Activated CD8-positive, alpha-beta memory T cell treated with anti-CD3 and anti-CD28 coated beads for 24 hours (primary cell): ENCODE data around the gene MEOX1.

Experiments used
- DNase-seq: peaks from one replicate; pipeline ENCODE4 v3.0.0-alpha.2; 2020

The MEOX1 gene

GRCh38 chr17:43679911-43680310 is 18.2 kb upstream of the MEOX1 start:
- no peak for DNase-seq

- DNase-seq = no peak
Observed at GRCh38 chr17:43679401-43679800, 17.7 kb upstream of the MEOX1 start.

- no peak for DNase-seq
Observed at GRCh38 chr17:43676471-43676870, 14.7 kb upstream of the MEOX1 start.

GRCh38 chr17:43674394-43674793 is 12.7 kb upstream of the MEOX1 start:
- no peak for DNase-seq

GRCh38 chr17:43673516-43674323 is 12.0 kb upstream of the MEOX1 start:
- peak; percentile 90 for DNase-seq

- no peak for DNase-seq
Observed at GRCh38 chr17:43671755-43672519, 10.2 kb upstream of the MEOX1 start.

GRCh38 chr17:43671031-43671692 is 9.4 kb upstream of the MEOX1 start:
- no peak for DNase-seq

- DNase-seq = no peak
Observed at GRCh38 chr17:43670645-43671030, 8.9 kb upstream of the MEOX1 start.

GRCh38 chr17:43669971-43670644 is 8.4 kb upstream of the MEOX1 start:
- DNase-seq = no peak

- no peak for DNase-seq
Observed at GRCh38 chr17:43667947-43668348, 6.2 kb upstream of the MEOX1 start.

GRCh38 chr17:43667506-43667905 is 5.8 kb upstream of the MEOX1 start:
- no peak for DNase-seq

- no peak for DNase-seq
Observed at GRCh38 chr17:43665937-43666236, 4.2 kb upstream of the MEOX1 start.

GRCh38 chr17:43665084-43665936 is 3.6 kb upstream of the MEOX1 start:
- DNase-seq = no peak

GRCh38 chr17:43664096-43664495 is 2.4 kb upstream of the MEOX1 start:
- no peak for DNase-seq

- no peak for DNase-seq
Observed at GRCh38 chr17:43663383-43663782, 1.7 kb upstream of the MEOX1 start.

GRCh38 chr17:43662413-43663141 is 855 bp upstream of the MEOX1 start:
- DNase-seq = no peak

GRCh38 chr17:43660816-43661493 is 767 bp downstream of the MEOX1 start:
- DNase-seq = no peak

GRCh38 chr17:43659823-43660617 is 1.7 kb downstream of the MEOX1 start:
- no peak for DNase-seq

GRCh38 chr17:43658900-43659299 is 2.8 kb downstream of the MEOX1 start:
- no peak for DNase-seq

- DNase-seq = no peak
Observed at GRCh38 chr17:43655693-43656255, 5.9 kb downstream of the MEOX1 start.
